Natural killer cell (primary cell): ENCODE measurements around the gene SGIP1. TPM values are rescaled to one million over a fixed set of nuclear protein-coding genes. Genes with fewer than 3 reads are reported as not detected.

Experiments
- ATAC-seq, 3 donors: fragments of 150-1000 bp in 2 of 3; fragments of 200-7000 bp in 1 of 3; cut with Tn5 transposase; 1 replicate in 1 of 3; 2 replicates in 2 of 3; pipeline ENCODE4 v1.10.0; 2021; ENCODE audit warnings: mild to moderate bottlenecking in 2 of 3, moderate library complexity in 2 of 3
- DNase-seq, 2 donors: peaks; one replicate each; pipeline versions ENCODE4 v3.0.0 to v3.0.0-alpha.2; 2013 to 2021; ENCODE audit warnings: mixed read lengths in 1 of 2
- H3K27ac ChIP-seq: one replicate; pipeline ENCODE4 v1.5.1; 2013; ENCODE audit warnings: mild to moderate bottlenecking, low read length
- H3K27me3 ChIP-seq: one replicate; pipeline ENCODE4 v1.6.1; 2013; ENCODE audit warnings: low read length; ENCODE audit not compliant: control insufficient read depth, insufficient read depth
- H3K36me3 ChIP-seq: one replicate; pipeline ENCODE4 v1.6.1; 2013; ENCODE audit warnings: low read length; ENCODE audit not compliant: control insufficient read depth, insufficient read depth
- H3K4me1 ChIP-seq: one replicate; pipeline ENCODE4 v1.6.1; 2013; ENCODE audit warnings: low read length; ENCODE audit not compliant: control insufficient read depth, insufficient read depth
- H3K4me3 ChIP-seq: one replicate; pipeline ENCODE4 v1.5.1; 2013; ENCODE audit warnings: low read length
- H3K9me3 ChIP-seq: one replicate; pipeline ENCODE4 v1.6.1; 2013; ENCODE audit warnings: low read length; ENCODE audit not compliant: control insufficient read depth, insufficient read depth
- H3K27ac Mint-ChIP-seq, 2 donors: one replicate each; pipeline ENCODE4 v1.8.0; 2022; ENCODE audit warnings: mild to moderate bottlenecking in 2 of 2, mixed read lengths in 2 of 2, moderate library complexity in 1 of 2
- H3K27me3 Mint-ChIP-seq, 2 donors: one replicate each; pipeline ENCODE4 v1.8.0; 2022; ENCODE audit warnings: low read depth in 2 of 2, mixed read lengths in 2 of 2
- H3K36me3 Mint-ChIP-seq: one replicate; pipeline ENCODE4 v1.8.0; 2022; ENCODE audit warnings: mixed read lengths
- H3K4me1 Mint-ChIP-seq, 2 donors: one replicate each; pipeline ENCODE4 v1.8.0; 2022; ENCODE audit warnings: mixed read lengths in 2 of 2
- H3K4me3 Mint-ChIP-seq: one replicate; pipeline ENCODE4 v1.8.0; 2022; ENCODE audit warnings: mild to moderate bottlenecking, moderate library complexity, mixed read lengths
- H3K9me3 Mint-ChIP-seq, 2 donors: one replicate each; pipeline ENCODE4 v1.8.0; 2022; ENCODE audit warnings: mixed read lengths in 2 of 2
- CTCF ChIP-seq: fragments of 200-600 bp; IDR thresholded peaks from one replicate; pipeline ENCODE4 v1.8.0; 2022; ENCODE audit warnings: antibody characterized with exemption
- WGBS: methylation state at CpG from one replicate; pipeline ENCODE4 v1.1.7; 2013; ENCODE audit warnings: missing lambda C conversion rate; ENCODE audit not compliant: insufficient coverage; 5-methylcytosine and 5-hydroxymethylcytosine counted together
- intact Hi-C: fragments of 100-400 bp; cut with micrococcal nuclease; formaldehyde crosslinking; loops from one replicate; pipeline ENCODE4 v1.14.2; 2022
- total RNA-seq, 4 donors: library from RNA; stranded (reverse); fragments of 120-200 nt in 1 of 4; gene quantifications; one replicate each; pipeline versions ENCODE4 v1.2.3 to v1.2.4, GENCODE V29; 2013 to 2022

Gene SGIP1
- total RNA-seq, 3 donors from 2014 or later (not counting 1 experiment from before 2014, with no cell fraction given), result 0.05 TPM; not detected in 2

- Histone ChIP-seq H3K36me3 (no peaks in the 10 kb centered on the region), H3K27ac (no peak overlapping the region), H3K4me1 (no peaks in the 10 kb centered on the region), H3K4me3 (no peak overlapping the region), H3K9me3 (no peaks in the 10 kb centered on the region), H3K27me3 (no peaks in the 10 kb centered on the region)
- peaks cover 4% of the 10 kb centered on the region in 2 donors for H3K27me3 Mint-ChIP-seq
- no peaks in the 10 kb centered on the region for H3K9me3 Mint-ChIP-seq
- 86% methylated on average over 4 of the region's 4 CpGs for WGBS
- no peaks in the 10 kb centered on the region for H3K4me1 Mint-ChIP-seq
- no peak for TF ChIP-seq CTCF
- no peaks in the 10 kb centered on the region for H3K36me3 Mint-ChIP-seq
- H3K27ac Mint-ChIP-seq, result no peak overlapping the region
- no peak for ATAC-seq
- intact Hi-C loops, result no loop called here
- DNase-seq, result no peak
- H3K4me3 Mint-ChIP-seq, result no peak overlapping the region
Observed at GRCh38 chr1:66770694-66771093, 236.7 kb downstream of the SGIP1 start.

DNA sequence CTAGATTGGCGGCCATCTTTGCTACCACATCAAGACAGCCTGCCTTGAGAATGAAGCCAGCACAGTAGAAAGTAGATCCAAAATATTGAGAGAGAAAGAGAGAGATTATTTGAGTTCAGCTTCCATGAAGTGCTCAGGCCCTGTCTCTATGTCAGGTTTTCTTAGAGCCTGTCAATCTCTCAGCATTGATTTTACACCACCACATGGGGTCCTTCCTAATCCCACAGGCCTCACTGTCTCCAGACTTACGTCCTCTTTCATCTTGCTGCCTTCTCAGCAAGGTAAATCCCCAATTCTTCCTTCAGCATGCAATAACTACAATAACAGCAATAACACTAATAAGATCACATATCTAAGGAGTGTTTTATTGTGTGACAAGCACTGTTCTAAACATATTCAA, 239.3 kb downstream of the SGIP1 start:
- H3K36me3 Mint-ChIP-seq, result no peaks in the 10 kb centered on the region
- H3K27me3 Mint-ChIP-seq, result peaks cover 6% of the 10 kb centered on the region in 2 donors
- H3K4me1 ChIP-seq, result no peaks in the 10 kb centered on the region
- H3K4me1 Mint-ChIP-seq, result no peaks in the 10 kb centered on the region
- 86% methylated on average over 2 of the region's 2 CpGs for WGBS
- H3K9me3 ChIP-seq, result no peaks in the 10 kb centered on the region
- no peaks in the 10 kb centered on the region for H3K36me3 ChIP-seq
- H3K9me3 Mint-ChIP-seq, result no peaks in the 10 kb centered on the region
- H3K4me3 Mint-ChIP-seq, result no peak overlapping the region
- intact Hi-C loops, result no loop called here
- no peak for DNase-seq
- no peak for TF ChIP-seq CTCF
- no peak overlapping the region for H3K27ac Mint-ChIP-seq
- H3K27me3 ChIP-seq, result no peaks in the 10 kb centered on the region
- ATAC-seq, result no peak
- H3K27ac ChIP-seq, result no peak overlapping the region
- H3K4me3 ChIP-seq, result no peak overlapping the region

GRCh38 chr1:66774438-66774837, 240.5 kb downstream of the SGIP1 start:
- peaks cover 6 to 8% of the 10 kb centered on the region in 2 donors for H3K27me3 Mint-ChIP-seq
- H3K27ac Mint-ChIP-seq, result no peak overlapping the region
- H3K4me1 Mint-ChIP-seq, result no peaks in the 10 kb centered on the region
- TF ChIP-seq CTCF, result no peak
- ATAC-seq, result no peak
- H3K36me3 ChIP-seq, result no peaks in the 10 kb centered on the region
- no peaks in the 10 kb centered on the region for H3K9me3 ChIP-seq
- H3K4me1 ChIP-seq, result no peaks in the 10 kb centered on the region
- H3K27ac ChIP-seq, result no peak overlapping the region
- no peaks in the 10 kb centered on the region for H3K36me3 Mint-ChIP-seq
- no peak overlapping the region for H3K4me3 Mint-ChIP-seq
- no peak for DNase-seq
- intact Hi-C loops, result no loop called here
- no peak overlapping the region for H3K4me3 ChIP-seq
- no peaks in the 10 kb centered on the region for H3K27me3 ChIP-seq
- WGBS, result 81% methylated on average over 2 of the region's 2 CpGs
- no peaks in the 10 kb centered on the region for H3K9me3 Mint-ChIP-seq

DNA sequence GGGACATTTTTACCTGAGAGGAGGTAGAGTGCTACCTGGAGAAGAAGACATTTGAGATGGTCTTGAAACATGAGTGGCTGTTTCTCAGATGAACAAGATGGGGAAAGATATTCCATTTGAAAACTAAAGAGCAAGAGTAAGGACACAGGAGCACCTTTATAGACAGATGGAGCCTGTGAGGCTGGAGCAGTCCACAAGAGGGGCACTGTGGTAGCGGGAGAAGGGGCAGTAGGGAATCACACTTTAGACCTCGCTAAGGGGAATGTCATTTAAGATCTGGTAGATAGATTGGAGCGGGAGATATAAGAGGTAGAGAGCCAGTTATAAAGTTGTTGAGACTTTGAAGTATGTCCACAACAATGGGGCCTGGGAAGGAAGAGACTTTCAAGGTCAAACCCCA, 241.7 kb downstream of the SGIP1 start:
- H3K4me3 Mint-ChIP-seq, result no peak overlapping the region
- TF ChIP-seq CTCF, result no peak
- peaks cover 10 to 15% of the 10 kb centered on the region in 2 donors for H3K27me3 Mint-ChIP-seq
- H3K27ac ChIP-seq, result no peak overlapping the region
- no peaks in the 10 kb centered on the region for H3K36me3 ChIP-seq
- H3K4me1 Mint-ChIP-seq, result no peaks in the 10 kb centered on the region
- DNase-seq, result no peak
- H3K4me1 ChIP-seq, result no peaks in the 10 kb centered on the region
- H3K9me3 ChIP-seq, result no peaks in the 10 kb centered on the region
- H3K27me3 ChIP-seq, result no peaks in the 10 kb centered on the region
- ATAC-seq, result no peak
- 95% methylated on average over 3 of the region's 3 CpGs for WGBS
- intact Hi-C loops, result no loop called here
- no peak overlapping the region for H3K4me3 ChIP-seq
- no peak overlapping the region for H3K27ac Mint-ChIP-seq
- no peaks in the 10 kb centered on the region for H3K9me3 Mint-ChIP-seq
- no peaks in the 10 kb centered on the region for H3K36me3 Mint-ChIP-seq
